Transverse colon (tissue), 4 donors: ENCODE results near the gene HBE1. TPM values are rescaled to one million over a fixed set of nuclear protein-coding genes. Genes with fewer than 3 reads are reported as not detected.

ENCODE experiments used
- DNase-seq: peaks from one replicate; pipeline ENCODE4 v3.0.0-alpha.2; 2019
- H3K27ac ChIP-seq, 4 donors: fragments of 200-600 bp; sonication (generic); 2 replicates each; pipeline ENCODE4 v1.5.1; 2016 to 2018; ENCODE audit warnings: inconsistent platforms in 4 of 4
- H3K27me3 ChIP-seq: fragments of 200-600 bp; sonication (generic); 2 replicates; pipeline ENCODE4 v1.5.1; 2017; ENCODE audit warnings: inconsistent platforms
- H3K36me3 ChIP-seq, 4 donors: fragments of 200-600 bp; sonication (generic); 2 replicates each; pipeline ENCODE4 v1.5.1; 2017 to 2019; ENCODE audit warnings: inconsistent platforms in 4 of 4
- H3K4me1 ChIP-seq, 4 donors: fragments of 200-600 bp; sonication (generic); 2 replicates each; pipeline ENCODE4 v1.5.1; 2017 to 2020; ENCODE audit warnings: inconsistent platforms in 4 of 4
- H3K4me3 ChIP-seq, 4 donors: fragments of 200-600 bp; sonication (generic); 1 replicate in 1 of 4; 2 replicates in 3 of 4; pipeline versions ENCODE4 v1.5.1 to v1.6.1; 2017 to 2019; ENCODE audit warnings: inconsistent platforms in 4 of 4
- H3K9me3 ChIP-seq, 2 donors: fragments of 200-600 bp; sonication (generic); 2 replicates each; pipeline ENCODE4 v1.5.1; 2017 to 2019; ENCODE audit warnings: inconsistent platforms in 2 of 2
- CTCF ChIP-seq, 5 experiments: fragments of 200-600 bp in 3 of 5; fragments of 450-650 bp in 2 of 5; sonication (generic) in 3 of 5; IDR thresholded peaks; 1 replicate in 2 of 5; 2 replicates in 3 of 5; pipeline ENCODE4 v1.5.1; 2016 to 2017; ENCODE audit warnings: antibody characterized with exemption in 5 of 5, inconsistent platforms in 3 of 5, mild to moderate bottlenecking in 2 of 5, moderate library complexity in 1 of 5
- EP300 ChIP-seq: sonication (generic); formaldehyde crosslinking; IDR thresholded peaks from one replicate; pipeline ENCODE4 v1.6.1; 2017; ENCODE audit warnings: antibody characterized with exemption, low read depth
- POLR2A ChIP-seq: fragments of 450-650 bp; IDR thresholded peaks from one replicate; pipeline ENCODE4 v1.6.1; 2016; ENCODE audit warnings: antibody characterized with exemption, mild to moderate bottlenecking, moderate library complexity
- POLR2AphosphoS5 ChIP-seq, 3 donors: sonication (generic); formaldehyde crosslinking; IDR thresholded peaks; one replicate each; pipeline ENCODE4 v1.6.1; 2016; ENCODE audit warnings: antibody characterized with exemption in 3 of 3
- WGBS, 2 donors: methylation state at CpG; one replicate each; pipeline ENCODE4 v1.1.5; 2018; ENCODE audit warnings: low coverage in 1 of 2; 5-methylcytosine and 5-hydroxymethylcytosine counted together
- in situ Hi-C, 4 donors: fragments of 200-750 bp; cut with MboI; loops; one replicate each; pipeline versions ENCODE4 v1.15.0 to v1.15.1; 2017; ENCODE audit warnings: low sequenced_read_pairs in 3 of 4, low pct_ligation_motif_present in 1 of 4, low pct_unique_long_range_greater_than_20kb in 1 of 4
- intact Hi-C: fragments of 100-400 bp; cut with DNase I; formaldehyde crosslinking; loops from one replicate; pipeline ENCODE4 v1.15.1; 2023; ENCODE audit warnings: low total_unique reads
- total RNA-seq, 4 donors: library from RNA; depleted of rRNA; stranded (reverse); fragments of >200 nt; gene quantifications; one replicate each; pipeline ENCODE4 v1.1.0, GENCODE V29; 2016

The HBE1 gene
- total RNA-seq, 4 donors from 2014 or later, result not detected

GRCh38 chr11:5288108-5288905, 18.6 kb upstream of the HBE1 start:
- no peak overlapping the region for H3K4me3 ChIP-seq
- no peak for TF ChIP-seq EP300
- no peak for TF ChIP-seq POLR2A
- no peak for TF ChIP-seq POLR2AphosphoS5 (IDR thresholded peaks at IDR 0.05)
- TF ChIP-seq CTCF (IDR thresholded peaks at IDR 0.05), result no peak
- no peaks in the 10 kb centered on the region for H3K27me3 ChIP-seq
- no peaks in the 10 kb centered on the region for H3K9me3 ChIP-seq
- WGBS, 2 donors, result 56 to 68% methylated on average over 5 to 7 of the region's 7 CpGs
- no peaks in the 10 kb centered on the region for H3K4me1 ChIP-seq
- intact Hi-C loops (loop anchor here (1.0 kb wide), 1 partner anchor 28 kb away; no protein-coding TSS in a partner anchor), in situ Hi-C loops (no loop called here)
- no peak overlapping the region for H3K27ac ChIP-seq
- no peaks in the 10 kb centered on the region for H3K36me3 ChIP-seq
- no peak for DNase-seq

DNA sequence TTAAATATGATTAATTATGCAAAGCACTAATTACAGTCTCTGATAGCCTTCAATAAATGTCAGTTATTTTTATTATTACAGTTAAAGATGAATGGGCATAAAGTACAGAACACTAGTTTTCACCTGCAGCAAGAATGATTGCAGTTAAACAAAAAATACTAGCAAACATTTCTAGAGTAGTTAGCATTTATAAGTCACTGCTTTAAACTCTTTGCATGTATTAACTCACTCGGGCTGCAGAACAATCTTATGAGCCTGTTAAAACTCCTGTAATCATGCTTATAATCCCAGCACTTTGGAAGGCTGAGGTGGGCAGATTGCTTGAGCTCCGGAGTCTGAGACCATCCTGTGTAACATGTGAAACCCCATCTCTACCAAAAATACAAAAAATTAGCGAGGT, 17.2 kb upstream of the HBE1 start:
- in situ Hi-C loops (no loop called here), intact Hi-C loops (no loop called here)
- Histone ChIP-seq H3K4me3 (no peak overlapping the region), H3K4me1 (no peaks in the 10 kb centered on the region), H3K27ac (no peak overlapping the region), H3K27me3 (no peaks in the 10 kb centered on the region), H3K36me3 (no peaks in the 10 kb centered on the region), H3K9me3 (no peaks in the 10 kb centered on the region)
- no peak for DNase-seq
- TF ChIP-seq POLR2A (no peak), EP300 (no peak), POLR2AphosphoS5 (IDR thresholded peaks at IDR 0.05) (no peak), CTCF (IDR thresholded peaks at IDR 0.05) (no peak)
- WGBS, 2 donors, result 48 to 65% methylated on average over 3 of the region's 3 CpGs

DNA sequence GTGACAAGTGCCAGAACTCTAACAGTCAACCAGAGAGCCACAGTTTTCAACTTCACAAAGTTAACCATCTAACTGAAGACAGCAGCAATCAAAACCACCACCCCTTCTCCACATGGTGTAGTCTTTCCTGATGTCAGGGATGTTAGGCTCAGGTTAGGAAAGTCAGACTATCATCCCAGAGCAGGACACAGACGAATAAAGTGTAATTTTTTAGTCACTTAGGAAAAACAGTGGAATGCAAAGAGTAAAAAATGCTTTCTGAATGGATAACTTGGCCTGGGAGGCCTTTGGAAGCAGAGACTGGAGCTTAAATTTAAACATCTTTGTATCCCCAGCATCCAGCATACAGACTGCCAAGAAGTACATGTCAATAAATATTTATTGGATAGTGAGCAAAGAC, 16.6 kb upstream of the HBE1 start:
- TF ChIP-seq POLR2AphosphoS5 (IDR thresholded peaks at IDR 0.05) (no peak), CTCF (IDR thresholded peaks at IDR 0.05) (no peak), EP300 (no peak), POLR2A (no peak)
- Histone ChIP-seq H3K4me3 (no peak overlapping the region), H3K27ac (no peak overlapping the region), H3K4me1 (no peaks in the 10 kb centered on the region), H3K27me3 (no peaks in the 10 kb centered on the region), H3K9me3 (no peaks in the 10 kb centered on the region), H3K36me3 (no peaks in the 10 kb centered on the region)
- intact Hi-C loops, result no loop called here
- WGBS, 2 donors, result 13 to 26% methylated on average over 1 of the region's 1 CpG
- in situ Hi-C loops, result no loop called here
- DNase-seq, result no peak

DNA sequence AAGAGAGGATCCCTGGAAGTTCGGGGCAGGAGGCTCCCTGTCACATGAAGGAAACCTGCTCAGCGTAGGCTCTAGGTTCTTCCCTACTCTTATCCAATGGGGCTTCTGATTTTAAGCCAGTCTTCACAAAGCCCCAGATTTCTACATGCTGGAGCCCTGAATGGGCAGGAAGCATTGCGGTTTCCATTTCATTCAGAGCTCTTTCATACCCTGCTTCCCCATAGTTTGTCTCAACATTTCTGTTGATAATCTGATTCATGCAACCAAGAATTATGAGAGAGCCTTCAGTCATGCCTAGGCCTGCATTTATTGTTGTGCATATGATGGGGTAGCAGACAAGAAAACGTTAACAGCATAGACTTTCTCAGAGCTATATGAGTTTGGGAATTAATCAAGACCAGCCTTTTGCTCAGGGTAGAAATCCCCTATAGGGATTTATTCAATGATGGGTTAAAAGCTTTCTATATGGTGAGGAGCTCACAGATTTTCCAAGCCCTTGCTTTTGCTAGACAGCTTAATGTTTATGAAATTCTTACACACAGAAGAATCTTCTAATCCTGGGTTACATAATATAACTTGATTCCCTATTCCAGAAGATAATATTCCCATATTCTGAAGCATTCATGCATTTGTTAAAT, 16.1 kb upstream of the HBE1 start:
- TF ChIP-seq CTCF (IDR thresholded peaks at IDR 0.05), result no peak
- no peak for DNase-seq
- 81 to 85% methylated on average over 2 to 4 of the region's 4 CpGs for WGBS, 2 donors
- Histone ChIP-seq H3K36me3 (no peaks in the 10 kb centered on the region), H3K27ac (no peak overlapping the region), H3K4me1 (peaks cover 0 to 2% (median 0%) of the 10 kb centered on the region in 4 donors), H3K9me3 (no peaks in the 10 kb centered on the region), H3K27me3 (no peaks in the 10 kb centered on the region), H3K4me3 (no peak overlapping the region)
- in situ Hi-C loops, result no loop called here
- intact Hi-C loops, result no loop called here
